Right renal pelvis (tissue), 4 donors: ENCODE measurements around the gene RREB1. TPM values are rescaled to one million over a fixed set of nuclear protein-coding genes. Genes with fewer than 3 reads are reported as not detected.
"Not testable (repeated sequence)": the region's sequence is repeated elsewhere in the genome, so short reads cannot be mapped to it uniquely, and the experiment has no call there.

ENCODE experiments used
- DNase-seq, 4 donors: peaks; one replicate each; pipeline ENCODE4 v3.0.0-alpha.2; 2013; ENCODE audit warnings: low read depth in 4 of 4, low spot score in 3 of 4, missing footprints in 1 of 4
- polyA plus RNA-seq, 4 donors: library from polyadenylated mRNA; unstranded; fragments of 120-200 nt; gene quantifications; one replicate each; pipeline ENCODE4 v1.2.1, GENCODE V29; 2013; ENCODE audit not compliant: insufficient read length in 4 of 4

Gene RREB1
- polyA plus RNA-seq, 4 donors, result 19.8 to 24.3 (median 22.0) TPM

- DNase-seq, result no peak
These were observed 35.8 kb downstream of the RREB1 start for GRCh38 chr6:7143476-7143974.

- no peak for DNase-seq
These were observed 37.3 kb downstream of the RREB1 start for GRCh38 chr6:7144872-7145584.

GRCh38 chr6:7145585-7145884, 37.8 kb downstream of the RREB1 start:
- DNase-seq, result no peak

GRCh38 chr6:7145885-7146828, 38.4 kb downstream of the RREB1 start:
- no peak for DNase-seq

GRCh38 chr6:7147051-7147671, 39.4 kb downstream of the RREB1 start:
- DNase-seq, result no peak

- no peak for DNase-seq
These were observed 40.5 kb downstream of the RREB1 start for GRCh38 chr6:7148100-7148822.

GRCh38 chr6:7150381-7151064, 42.8 kb downstream of the RREB1 start:
- no peak for DNase-seq

GRCh38 chr6:7151381-7151780, 43.6 kb downstream of the RREB1 start:
- DNase-seq, result no peak

- DNase-seq, result no peak
These were observed 44.7 kb downstream of the RREB1 start for GRCh38 chr6:7152462-7152861.

- no peak for DNase-seq
These were observed 46.0 kb downstream of the RREB1 start for GRCh38 chr6:7153789-7154188.

- no peak for DNase-seq
These were observed 46.8 kb downstream of the RREB1 start for GRCh38 chr6:7154341-7155139.

GRCh38 chr6:7155871-7156579, 48.3 kb downstream of the RREB1 start:
- no peak for DNase-seq

GRCh38 chr6:7156643-7157278, 49.0 kb downstream of the RREB1 start:
- no peak for DNase-seq

GRCh38 chr6:7157307-7157706, 49.5 kb downstream of the RREB1 start:
- not testable (repeated sequence) for DNase-seq

- no peak for DNase-seq
These were observed 50.2 kb downstream of the RREB1 start for GRCh38 chr6:7157752-7158616.

- DNase-seq, result no peak
These were observed 52.2 kb downstream of the RREB1 start for GRCh38 chr6:7159790-7160525.

GRCh38 chr6:7161253-7161623, 53.5 kb downstream of the RREB1 start:
- no peak for DNase-seq
